HG02840 (cell line): ENCODE results near the gene LDB2.
"Not testable (repeated sequence)": the region's sequence is repeated elsewhere in the genome, so short reads cannot be mapped to it uniquely, and the experiment has no call there.

Experiments used
- ATAC-seq: cut with Tn5 transposase; IDR thresholded peaks from one replicate; pipeline ENCODE4 v1.9.1; 2021; ENCODE audit warnings: mild to moderate bottlenecking, moderate library complexity, moderate number of reproducible peaks; ENCODE audit not compliant: unreplicated experiment, low FRiP score

Gene LDB2

DNA sequence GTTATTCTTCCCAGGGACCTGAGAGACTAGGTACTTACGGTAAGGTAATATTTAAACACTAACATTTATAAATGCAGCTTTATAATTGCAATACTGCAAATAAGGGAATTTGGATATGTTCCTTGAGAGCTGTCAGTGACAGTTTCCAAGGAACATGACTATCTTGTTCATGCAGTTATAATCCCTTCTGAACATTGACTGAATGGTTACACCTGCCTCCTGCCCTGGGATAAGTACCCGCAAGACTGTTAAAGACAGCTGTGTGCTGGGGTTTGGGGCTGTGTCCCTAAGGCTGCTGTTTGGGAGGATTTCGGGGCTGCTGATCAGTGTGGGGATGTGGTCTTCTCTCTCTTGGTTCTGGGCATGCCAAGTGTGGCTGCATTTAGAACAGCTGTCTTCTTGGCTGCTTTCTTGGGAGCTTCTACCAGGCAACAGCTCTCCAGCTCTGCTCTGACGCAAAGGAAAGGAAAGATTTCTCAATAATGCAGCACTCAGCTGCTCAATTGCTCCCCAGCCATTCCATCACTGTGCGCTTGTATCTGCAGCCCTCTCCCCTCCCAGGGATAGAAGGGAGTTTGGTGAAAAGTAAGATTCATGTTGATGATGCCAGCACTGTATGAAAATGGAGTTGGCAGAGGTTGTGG, 373.4 kb downstream of the LDB2 start:
- no peak for ATAC-seq

DNA sequence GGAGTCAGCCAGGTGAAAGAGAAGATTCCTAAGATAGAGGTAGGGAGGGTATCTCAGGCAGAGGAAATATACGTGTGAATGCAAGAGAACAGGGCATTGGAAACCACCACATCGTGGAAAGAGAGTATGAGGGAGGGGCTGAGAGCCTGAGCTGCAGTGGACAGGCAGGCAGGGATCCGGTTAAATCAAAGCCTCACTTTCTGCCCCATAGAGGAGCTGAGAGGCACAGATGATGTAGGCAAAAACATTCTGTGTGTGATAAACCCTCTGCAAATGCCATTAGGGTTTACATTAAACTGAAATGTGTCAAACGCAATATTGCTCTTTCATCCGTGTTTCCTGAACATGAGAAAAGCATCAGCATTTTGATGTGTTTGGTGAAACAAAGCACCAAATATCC, 374.0 kb downstream of the LDB2 start:
- ATAC-seq = no peak

DNA sequence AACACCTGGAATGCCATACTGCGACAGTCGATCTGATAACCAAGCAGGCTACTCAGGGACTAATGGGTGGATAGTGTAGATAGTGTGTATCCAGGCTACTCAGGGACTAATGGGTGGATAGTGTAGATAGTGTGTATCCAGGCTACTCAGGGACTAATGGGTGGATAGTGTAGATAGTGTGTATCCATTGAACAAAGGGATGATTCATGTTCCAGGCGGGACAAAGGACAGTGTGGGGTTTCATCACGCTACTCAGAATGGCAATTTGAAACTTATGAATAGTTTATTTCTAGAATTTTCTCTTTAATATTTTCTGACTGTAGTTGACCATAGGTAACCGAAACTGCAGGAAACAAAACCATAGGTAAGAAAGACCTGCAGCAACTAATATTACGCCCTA, 374.9 kb downstream of the LDB2 start:
- ATAC-seq = not testable (repeated sequence)

DNA sequence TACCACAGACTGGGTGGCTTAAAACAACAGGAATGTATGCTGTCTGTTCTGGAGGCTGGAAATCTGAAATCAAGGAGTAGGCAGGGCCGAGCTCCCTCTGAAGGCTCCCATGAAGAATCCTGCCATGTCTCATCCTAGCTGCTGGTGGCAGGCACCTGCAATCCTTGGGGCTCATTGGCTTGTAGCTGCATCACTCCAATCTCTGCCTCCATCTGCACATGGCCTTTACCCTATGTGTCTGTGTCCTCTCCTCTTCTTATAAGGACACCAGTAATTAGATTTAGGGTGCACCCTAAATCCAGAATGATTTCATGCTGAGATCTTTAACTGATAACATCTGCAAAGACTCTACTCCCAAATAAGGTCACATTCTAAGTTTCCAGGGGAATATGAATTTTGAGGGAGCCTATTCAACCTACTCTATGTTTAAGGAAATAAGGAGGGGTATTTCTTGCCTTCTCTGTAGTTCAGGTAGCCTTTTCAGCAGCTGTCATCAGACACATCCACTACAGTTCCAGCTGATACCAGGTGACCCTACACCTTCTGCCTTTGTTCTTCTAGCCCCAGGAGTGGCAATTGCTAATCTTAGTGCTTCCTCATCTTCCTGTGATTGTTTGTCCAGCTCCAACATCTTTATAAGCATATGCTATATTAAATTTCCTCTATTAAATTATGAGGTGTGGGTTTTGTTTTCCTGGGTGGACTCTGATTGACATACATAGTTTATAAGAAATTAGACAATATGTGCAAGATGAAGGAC, 377.1 kb downstream of the LDB2 start:
- ATAC-seq = no peak

DNA sequence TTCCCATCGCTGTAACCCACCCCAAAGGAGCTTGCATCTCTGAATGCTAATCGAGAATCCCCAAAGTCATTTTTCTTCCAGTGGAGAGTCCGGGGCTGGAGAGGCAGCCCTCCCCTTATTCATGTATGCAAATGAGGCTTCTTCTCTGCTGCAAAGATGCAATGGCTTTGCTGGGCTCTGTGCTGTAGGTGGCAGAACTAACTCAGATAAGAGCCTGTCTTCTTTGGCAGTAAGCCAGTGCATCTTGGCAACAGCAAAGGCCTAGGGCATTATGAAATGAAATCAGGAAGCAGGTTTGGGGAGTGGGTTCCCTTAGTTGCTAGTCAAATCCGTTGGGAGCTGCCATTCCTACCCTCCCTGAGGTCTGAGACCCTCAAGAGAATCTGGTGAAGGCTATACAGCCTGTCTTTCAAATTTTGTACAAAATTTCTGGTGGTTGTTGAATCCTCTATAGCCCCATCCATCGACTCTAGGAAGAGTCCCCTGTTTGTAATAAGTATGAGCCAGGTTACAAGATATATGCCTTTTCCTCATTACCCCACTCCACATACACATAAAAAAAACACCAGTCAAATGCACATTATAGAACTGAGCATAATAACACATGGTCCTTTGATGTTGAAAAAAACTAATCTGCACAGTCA, 381.5 kb downstream of the LDB2 start:
- no peak for ATAC-seq

DNA sequence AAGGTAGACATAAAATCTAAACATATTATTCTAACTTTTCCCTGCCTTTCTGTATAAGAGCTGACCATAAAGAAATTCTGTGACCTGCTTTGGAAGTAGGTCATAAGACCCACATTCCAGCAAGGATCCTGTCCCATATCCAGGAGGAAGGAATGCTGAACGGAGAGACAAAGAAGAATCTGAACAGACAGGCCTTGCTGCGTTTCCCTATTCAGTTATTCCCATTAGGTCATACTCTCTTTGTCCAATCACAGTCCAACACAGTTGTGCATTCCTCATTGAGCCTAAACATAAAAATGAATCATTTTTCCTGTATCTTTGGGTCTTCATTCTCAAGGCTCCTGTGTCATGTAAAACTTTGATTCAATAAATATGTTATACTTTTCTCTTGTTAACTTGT, 384.6 kb downstream of the LDB2 start:
- no peak for ATAC-seq

DNA sequence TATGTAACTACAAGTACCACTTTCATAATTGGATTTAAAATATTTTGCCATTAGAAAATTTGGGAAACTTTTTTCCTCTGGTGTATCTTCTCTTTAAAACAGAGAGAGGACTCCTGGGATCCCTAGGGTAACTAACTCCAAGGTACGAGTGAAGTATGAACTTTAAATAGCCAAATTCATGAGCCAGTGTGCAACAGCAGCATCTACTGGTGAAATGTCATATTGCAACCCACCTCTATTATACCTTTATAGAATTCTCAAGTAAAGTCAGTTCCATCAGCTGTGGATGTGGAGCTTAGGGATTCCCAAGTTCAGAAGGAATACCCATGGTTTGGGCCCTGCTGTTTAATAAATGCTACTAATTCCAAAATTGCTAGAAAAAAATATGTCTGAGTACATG, 389.5 kb downstream of the LDB2 start:
- no peak for ATAC-seq

DNA sequence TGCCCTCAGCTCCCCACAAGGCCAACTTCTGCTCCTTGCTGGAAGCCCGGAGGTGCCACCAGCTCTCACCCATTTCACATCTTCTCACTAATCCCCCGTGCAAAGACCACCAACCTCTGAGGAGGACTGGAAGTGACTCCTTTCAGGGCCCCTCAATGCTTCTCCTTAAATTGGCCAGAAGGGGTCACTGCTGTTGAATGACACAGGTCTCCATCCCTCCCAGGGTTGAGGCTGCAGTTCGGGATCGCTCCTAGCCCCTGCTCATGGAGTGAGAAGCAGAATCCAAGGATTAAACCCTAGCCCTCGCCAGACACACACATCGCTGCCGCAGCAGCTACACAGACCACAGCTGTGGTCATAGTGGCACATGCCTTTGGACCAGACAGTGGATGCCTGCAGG, 392.7 kb downstream of the LDB2 start:
- no peak for ATAC-seq

DNA sequence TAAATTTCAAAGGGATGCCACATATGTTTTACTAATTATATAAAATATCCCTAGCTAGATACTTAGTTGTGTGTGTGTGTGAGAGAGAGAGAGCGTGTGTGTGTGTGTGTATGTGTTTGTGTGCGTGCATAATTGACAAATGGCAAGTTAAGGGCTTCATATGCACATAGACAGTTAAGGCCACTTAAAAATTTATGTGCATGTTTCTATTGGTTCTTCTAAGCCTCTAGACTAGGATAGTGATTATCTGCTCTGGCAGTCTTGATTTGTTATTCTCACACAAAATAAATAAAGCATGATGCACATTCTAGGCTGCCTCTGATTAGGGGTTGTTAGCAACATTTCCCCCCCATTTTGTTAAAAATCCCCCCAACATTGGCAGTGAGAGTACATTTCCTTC, 393.2 kb downstream of the LDB2 start:
- ATAC-seq = no peak

DNA sequence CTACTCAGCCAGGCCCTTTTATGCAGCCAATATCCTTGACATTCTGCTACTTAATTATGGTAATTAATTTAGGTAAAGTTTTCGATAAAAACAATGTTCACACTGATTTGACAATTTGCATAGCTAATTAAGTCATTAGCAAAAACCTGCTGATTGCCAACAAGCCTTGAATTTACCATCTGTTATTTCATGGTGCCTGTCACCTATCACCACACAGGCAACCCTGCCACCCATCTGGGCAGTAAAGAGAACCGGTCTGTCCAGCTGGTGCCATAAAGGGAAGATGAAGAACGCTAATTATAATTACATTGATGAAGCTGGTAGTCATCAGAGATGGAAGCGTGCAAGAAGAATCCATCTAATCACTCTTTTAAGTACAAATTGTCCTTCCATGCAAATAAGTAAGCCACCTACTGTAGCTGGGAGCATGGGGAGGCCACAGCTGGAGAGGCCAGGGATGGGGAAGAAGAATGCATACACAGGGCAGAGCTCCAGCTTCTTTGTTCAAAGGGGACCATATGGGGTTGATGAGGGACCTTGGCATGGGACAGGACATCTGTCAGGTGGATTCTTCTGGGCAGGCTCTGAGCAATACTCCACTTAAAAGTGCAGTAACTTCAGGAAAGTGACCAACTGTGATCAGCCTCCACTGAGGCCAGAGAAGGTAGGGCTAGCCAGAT, 394.9 kb downstream of the LDB2 start:
- ATAC-seq = no peak

DNA sequence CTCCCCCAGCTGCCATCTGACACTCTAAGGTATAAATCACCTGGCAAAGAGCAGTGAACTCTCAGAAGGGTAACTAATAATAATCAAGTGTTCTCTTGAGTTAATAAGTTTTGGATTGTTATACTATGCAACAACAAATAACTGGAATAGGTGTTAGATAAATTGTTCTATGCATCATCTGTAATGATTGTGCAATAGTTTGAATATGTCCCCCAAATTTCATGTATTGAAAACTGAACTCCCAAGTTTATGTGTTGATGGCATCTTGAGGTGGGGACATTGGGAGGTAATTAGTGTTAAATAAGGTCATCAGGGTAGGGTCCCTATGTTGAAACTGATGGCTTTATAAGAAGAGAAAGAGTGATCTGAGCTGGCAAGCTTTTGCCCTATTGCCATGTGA, 399.5 kb downstream of the LDB2 start:
- ATAC-seq = no peak

DNA sequence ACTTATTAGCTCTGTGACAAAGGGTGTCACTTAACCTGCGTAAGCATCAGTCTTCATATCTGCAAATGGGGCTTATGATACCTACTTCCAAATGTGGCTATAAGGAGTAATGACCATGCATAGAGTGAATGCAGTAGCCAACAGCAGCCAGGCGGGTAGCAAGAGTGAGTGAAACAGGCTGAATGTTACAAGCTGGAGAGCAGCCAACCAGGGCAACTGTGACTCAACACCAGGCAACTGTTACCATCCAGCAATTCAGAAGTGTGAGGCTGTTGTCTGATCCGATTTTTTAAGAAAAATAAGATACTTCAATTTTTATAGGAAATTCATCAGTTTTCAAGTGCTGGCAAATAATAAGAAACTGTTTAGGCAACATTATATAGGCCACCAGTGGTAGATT, 401.9 kb downstream of the LDB2 start:
- no peak for ATAC-seq

DNA sequence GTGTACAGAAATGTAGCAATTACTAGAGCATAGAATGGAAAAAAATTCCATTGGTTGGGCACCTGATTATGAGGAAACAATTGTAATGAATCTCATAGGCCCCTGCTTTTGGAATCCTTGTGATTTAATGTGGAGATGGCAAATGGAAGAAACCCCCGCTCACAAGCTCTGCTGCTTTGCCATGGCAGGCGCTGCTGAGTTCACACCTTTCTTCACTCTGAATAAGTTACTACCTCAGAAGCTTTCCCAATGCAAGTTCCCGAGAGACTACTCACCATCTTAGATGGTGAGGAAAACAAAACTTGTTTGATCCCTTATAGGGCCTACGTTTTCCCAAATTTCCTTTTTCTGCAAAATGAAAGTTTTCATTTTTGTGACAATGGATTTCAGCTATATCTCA, 405.6 kb downstream of the LDB2 start:
- no peak for ATAC-seq

DNA sequence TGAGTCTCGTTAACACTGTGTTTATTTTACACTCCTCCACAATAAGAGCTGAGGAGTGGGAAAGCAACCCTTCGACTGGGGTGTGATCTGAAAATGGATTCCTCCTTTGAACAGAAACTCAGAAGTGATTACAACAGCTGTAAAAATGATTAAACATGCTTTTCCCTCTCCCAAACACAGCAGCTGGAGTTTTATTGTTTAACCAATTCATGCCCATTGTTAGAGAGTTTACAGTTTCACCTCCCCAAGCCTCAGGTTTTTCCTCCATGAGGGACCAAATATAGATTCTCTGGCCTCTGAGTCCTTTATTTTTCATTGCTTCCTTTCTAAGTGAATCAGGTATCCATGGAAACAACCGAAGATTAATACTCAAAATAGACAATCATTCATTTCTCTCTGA, 409.2 kb downstream of the LDB2 start:
- no peak for ATAC-seq

DNA sequence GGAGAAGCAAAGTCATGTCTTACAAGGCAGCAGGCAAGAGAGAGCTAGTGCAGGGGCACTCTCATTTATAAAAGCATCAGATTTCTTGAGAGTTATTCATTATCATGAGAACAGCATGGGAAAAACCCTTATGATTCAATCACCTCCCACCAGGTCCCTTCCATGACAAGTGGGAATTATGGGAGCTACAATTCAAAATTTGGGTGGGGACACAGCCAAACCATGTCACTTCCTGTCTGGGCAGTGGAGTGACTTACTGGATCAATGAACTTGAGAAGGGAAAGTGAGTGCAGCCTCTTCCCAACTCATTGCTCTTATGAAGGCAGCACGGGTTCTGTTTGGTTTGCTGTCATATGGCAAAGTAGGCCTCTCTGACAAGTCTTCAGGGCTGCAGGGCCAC, 410.4 kb downstream of the LDB2 start:
- ATAC-seq = no peak

DNA sequence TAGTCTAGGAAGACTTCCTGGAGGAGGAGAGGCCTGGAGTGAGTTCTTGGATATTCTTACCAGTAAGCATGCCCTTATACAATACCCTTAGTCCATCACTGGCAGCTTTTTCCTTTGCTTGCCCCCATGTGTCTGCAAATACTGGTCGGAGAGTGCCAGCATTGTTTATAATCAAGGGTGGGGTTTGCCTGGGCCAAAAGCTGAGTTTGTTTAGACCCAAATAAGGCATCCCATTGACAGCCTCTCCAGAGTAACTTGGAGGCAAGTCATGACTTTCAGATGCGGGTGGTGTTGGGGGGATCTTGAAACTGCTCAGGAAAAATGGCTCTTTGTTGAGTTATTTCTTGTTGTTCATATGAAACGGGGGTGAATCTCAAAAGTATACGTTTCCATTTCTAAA, 413.7 kb downstream of the LDB2 start:
- no peak for ATAC-seq

DNA sequence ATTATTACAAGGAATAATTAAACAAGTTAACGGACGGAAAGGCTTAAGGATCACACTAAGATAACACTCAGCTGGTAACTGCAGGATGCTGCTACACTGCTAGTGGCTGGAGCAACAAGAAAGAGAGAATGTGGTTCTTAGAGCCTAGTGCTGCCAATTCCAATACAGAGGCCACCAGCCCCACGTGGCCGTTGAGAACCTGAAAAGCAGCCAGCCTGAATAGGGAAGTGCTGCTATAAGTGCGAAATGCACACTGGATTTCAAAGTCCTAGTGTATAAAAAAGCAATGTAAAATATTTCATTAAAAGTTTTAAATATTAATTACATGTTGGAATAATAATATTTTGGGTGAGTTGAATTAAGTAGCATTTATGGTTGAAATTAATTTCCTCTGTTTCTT, 414.9 kb downstream of the LDB2 start:
- no peak for ATAC-seq

DNA sequence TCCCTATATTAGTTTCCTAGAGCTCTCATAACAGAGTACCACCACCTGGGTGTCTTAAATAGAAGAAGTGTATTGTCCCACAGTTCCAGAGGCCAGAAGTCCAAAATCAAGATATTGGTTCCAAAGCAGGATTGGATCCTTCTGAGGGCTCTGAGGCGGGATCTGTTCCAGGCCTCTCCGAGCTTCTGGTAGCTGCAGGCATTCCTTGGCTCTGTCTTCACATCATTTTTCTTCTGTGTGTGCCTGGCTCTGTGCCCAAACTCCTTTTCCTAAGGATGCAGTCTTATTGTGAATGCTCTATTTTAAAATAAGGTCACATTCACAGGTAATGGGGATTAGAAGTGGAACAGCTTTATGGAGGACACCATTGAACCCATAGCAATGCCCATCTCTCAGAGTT, 418.4 kb downstream of the LDB2 start:
- ATAC-seq = no peak

DNA sequence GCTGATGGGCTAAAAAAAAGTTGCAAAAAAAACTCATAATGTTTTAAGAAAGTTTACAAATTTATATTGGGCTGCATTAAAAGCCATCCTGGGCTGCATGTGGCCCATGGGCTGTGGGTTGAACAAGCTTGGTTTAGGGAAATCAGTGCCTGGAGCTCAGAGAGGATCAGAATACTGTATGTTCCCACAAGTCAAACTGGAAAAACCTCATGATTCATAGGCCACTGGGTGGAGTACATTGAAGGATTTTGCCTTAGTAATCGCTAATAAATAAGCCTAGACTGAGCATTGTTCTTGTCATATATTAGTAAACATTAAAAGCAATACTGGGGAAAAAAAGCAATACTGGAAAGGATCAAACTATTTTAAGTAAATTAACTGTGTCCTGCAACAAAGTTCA, 425.9 kb downstream of the LDB2 start:
- no peak for ATAC-seq

DNA sequence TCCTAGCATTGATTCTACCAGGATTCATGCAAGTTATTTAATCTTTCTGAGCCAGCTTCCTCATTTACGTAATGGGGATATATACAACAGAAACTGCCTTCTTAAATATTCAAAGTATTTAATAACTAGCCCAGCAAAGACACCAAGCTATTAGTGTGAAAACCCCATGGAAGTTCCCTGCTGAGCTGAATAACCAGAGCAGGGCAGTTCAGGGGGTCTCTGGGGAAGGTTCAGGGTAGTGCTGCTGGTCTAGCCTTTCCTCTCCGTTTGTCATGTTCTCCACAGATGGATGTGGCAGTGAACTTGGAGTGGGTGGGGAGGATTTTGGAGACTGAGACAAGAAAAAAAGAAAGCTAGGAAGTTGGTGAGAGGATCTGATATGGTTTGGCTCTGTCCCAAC, 431.4 kb downstream of the LDB2 start:
- no peak for ATAC-seq

DNA sequence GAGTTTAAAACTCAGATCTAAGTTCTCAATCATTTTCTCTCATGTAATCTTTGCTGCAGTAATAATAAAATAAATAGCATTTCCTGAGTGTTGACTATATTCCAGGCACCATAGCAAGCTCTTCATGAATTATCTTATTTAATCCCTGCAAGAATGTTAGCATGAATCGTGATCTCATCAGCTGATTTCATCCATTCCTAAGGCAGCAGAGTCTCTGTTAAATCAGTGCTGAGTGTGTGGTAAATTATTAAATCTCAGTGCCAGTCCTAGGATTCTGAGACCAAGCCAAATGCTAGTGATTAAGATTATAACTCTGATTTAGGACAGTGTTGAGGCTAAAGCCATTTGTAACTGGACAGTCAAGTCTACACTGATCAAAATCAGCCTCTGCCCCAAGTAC, 431.9 kb downstream of the LDB2 start:
- no peak for ATAC-seq
